Stimulated activated naive CD8-positive, alpha-beta T cell treated with anti-CD3 and anti-CD28 coated beads, Interleukin-15, Interleukin-2, amounts not matched to agents 100 ng/mL and 50 ng/mL, for 24 hours (primary cell): ENCODE results near the gene ZCCHC17.
"Not testable (repeated sequence)": the region's sequence is repeated elsewhere in the genome, so short reads cannot be mapped to it uniquely, and the experiment has no call there.

Experiments used
- H3K27ac Mint-ChIP-seq: one replicate; pipeline ENCODE4 v1.8.0; 2021; ENCODE audit warnings: mild to moderate bottlenecking, mixed read lengths
- H3K27me3 Mint-ChIP-seq: one replicate; pipeline ENCODE4 v1.8.0; 2021; ENCODE audit warnings: mixed read lengths
- H3K36me3 Mint-ChIP-seq: one replicate; pipeline ENCODE4 v1.8.0; 2021; ENCODE audit warnings: low read depth, mixed read lengths
- H3K4me1 Mint-ChIP-seq: one replicate; pipeline ENCODE4 v1.8.0; 2021; ENCODE audit warnings: low read depth, mixed read lengths
- H3K4me3 Mint-ChIP-seq: one replicate; pipeline ENCODE4 v1.8.0; 2021; ENCODE audit warnings: mild to moderate bottlenecking, mixed read lengths
- H3K9me3 Mint-ChIP-seq: one replicate; pipeline ENCODE4 v1.8.0; 2021; ENCODE audit warnings: mixed read lengths

Gene ZCCHC17

GRCh38 chr1:31296486-31297276 is at the start of gene ZCCHC17, which contains the start of gene SNRNP40:
TSS of gene ZCCHC17 (plus strand) at chr1:31297032. CDS start at chr1:31310099, 13,067 bp downstream.
TSS of gene SNRNP40 (minus strand) at chr1:31296788. CDS start at chr1:31296751, 37 bp downstream.
- H3K9me3 Mint-ChIP-seq = no peaks in the 10 kb centered on the region
- no peak within 1 kb of the TSS for H3K27ac Mint-ChIP-seq
- H3K4me1 Mint-ChIP-seq = peaks cover 31% of the 10 kb centered on the region

GRCh38 chr1:31248276-31248675 is 48.6 kb upstream of the ZCCHC17 start:
- no peaks in the 10 kb centered on the region for H3K9me3 Mint-ChIP-seq
- no peaks in the 10 kb centered on the region for H3K36me3 Mint-ChIP-seq
- H3K27me3 Mint-ChIP-seq = no peaks in the 10 kb centered on the region
- no peak overlapping the region for H3K27ac Mint-ChIP-seq
- H3K4me1 Mint-ChIP-seq = no peaks in the 10 kb centered on the region
- no peak overlapping the region for H3K4me3 Mint-ChIP-seq

More at GRCh38 chr1:31296486-31297276, at the start of gene ZCCHC17, which contains the start of gene SNRNP40:
- no peaks in the 10 kb centered on the region for H3K27me3 Mint-ChIP-seq
- peaks cover 35% of the 10 kb centered on the region for H3K36me3 Mint-ChIP-seq
- no peak within 1 kb of the TSS for H3K4me3 Mint-ChIP-seq

- Mint-ChIP-seq H3K36me3 (no peaks in the 10 kb centered on the region), H3K4me3 (no peak overlapping the region), H3K27ac (no peak overlapping the region), H3K4me1 (no peaks in the 10 kb centered on the region), H3K27me3 (no peaks in the 10 kb centered on the region), H3K9me3 (no peaks in the 10 kb centered on the region)
Measured at GRCh38 chr1:31249854-31250253, 47.0 kb upstream of the ZCCHC17 start.

GRCh38 chr1:31257213-31257612 is 39.6 kb upstream of the ZCCHC17 start:
- H3K9me3 Mint-ChIP-seq = no peaks in the 10 kb centered on the region
- H3K27ac Mint-ChIP-seq = no peak overlapping the region
- H3K27me3 Mint-ChIP-seq = no peaks in the 10 kb centered on the region
- H3K4me3 Mint-ChIP-seq = no peak overlapping the region
- H3K4me1 Mint-ChIP-seq = no peaks in the 10 kb centered on the region
- H3K36me3 Mint-ChIP-seq = peaks cover 41% of the 10 kb centered on the region

GRCh38 chr1:31258581-31258980 is 38.3 kb upstream of the ZCCHC17 start:
- Mint-ChIP-seq H3K9me3 (no peaks in the 10 kb centered on the region), H3K36me3 (peaks cover 46% of the 10 kb centered on the region), H3K27ac (no peak overlapping the region), H3K4me1 (no peaks in the 10 kb centered on the region), H3K4me3 (no peak overlapping the region), H3K27me3 (no peaks in the 10 kb centered on the region)

- H3K4me3 Mint-ChIP-seq = no peak overlapping the region
- no peaks in the 10 kb centered on the region for H3K27me3 Mint-ChIP-seq
- peaks cover 58% of the 10 kb centered on the region for H3K36me3 Mint-ChIP-seq
- no peak overlapping the region for H3K27ac Mint-ChIP-seq
- no peaks in the 10 kb centered on the region for H3K4me1 Mint-ChIP-seq
- no peaks in the 10 kb centered on the region for H3K9me3 Mint-ChIP-seq
Measured at GRCh38 chr1:31259746-31260145, 37.1 kb upstream of the ZCCHC17 start.

GRCh38 chr1:31261916-31262315 is 34.9 kb upstream of the ZCCHC17 start:
- Mint-ChIP-seq H3K4me3 (no peak overlapping the region), H3K27ac (no peak overlapping the region), H3K27me3 (no peaks in the 10 kb centered on the region), H3K4me1 (no peaks in the 10 kb centered on the region), H3K36me3 (peaks cover 77% of the 10 kb centered on the region), H3K9me3 (no peaks in the 10 kb centered on the region)

- not testable (repeated sequence) for H3K9me3 Mint-ChIP-seq, H3K27ac Mint-ChIP-seq, H3K27me3 Mint-ChIP-seq, H3K4me1 Mint-ChIP-seq, H3K4me3 Mint-ChIP-seq
- peaks cover 78% of the 10 kb centered on the region for H3K36me3 Mint-ChIP-seq
Measured at GRCh38 chr1:31262393-31262792, 34.4 kb upstream of the ZCCHC17 start.

GRCh38 chr1:31263408-31263807 is 33.4 kb upstream of the ZCCHC17 start:
- Mint-ChIP-seq H3K27ac (no peak overlapping the region), H3K9me3 (no peaks in the 10 kb centered on the region), H3K36me3 (peaks cover 80% of the 10 kb centered on the region)

GRCh38 chr1:31264790-31265386 is 31.9 kb upstream of the ZCCHC17 start:
- no peak overlapping the region for H3K4me3 Mint-ChIP-seq
- H3K36me3 Mint-ChIP-seq = peaks cover 78% of the 10 kb centered on the region
- H3K4me1 Mint-ChIP-seq = no peaks in the 10 kb centered on the region
- no peaks in the 10 kb centered on the region for H3K9me3 Mint-ChIP-seq
- no peaks in the 10 kb centered on the region for H3K27me3 Mint-ChIP-seq
- no peak overlapping the region for H3K27ac Mint-ChIP-seq

More at GRCh38 chr1:31263408-31263807, 33.4 kb upstream of the ZCCHC17 start:
- Mint-ChIP-seq H3K4me1 (no peaks in the 10 kb centered on the region), H3K27me3 (no peaks in the 10 kb centered on the region), H3K4me3 (no peak overlapping the region)

GRCh38 chr1:31266547-31266946 is 30.3 kb upstream of the ZCCHC17 start:
- Mint-ChIP-seq H3K27me3 (no peaks in the 10 kb centered on the region), H3K4me1 (no peaks in the 10 kb centered on the region), H3K4me3 (no peak overlapping the region), H3K9me3 (no peaks in the 10 kb centered on the region), H3K27ac (no peak overlapping the region), H3K36me3 (peaks cover 79% of the 10 kb centered on the region)

- H3K4me3 Mint-ChIP-seq = no peak overlapping the region
- no peaks in the 10 kb centered on the region for H3K9me3 Mint-ChIP-seq
- no peaks in the 10 kb centered on the region for H3K27me3 Mint-ChIP-seq
- H3K36me3 Mint-ChIP-seq = peaks cover 69% of the 10 kb centered on the region
- H3K4me1 Mint-ChIP-seq = no peaks in the 10 kb centered on the region
- H3K27ac Mint-ChIP-seq = no peak overlapping the region
Measured at GRCh38 chr1:31272369-31272768, 24.5 kb upstream of the ZCCHC17 start.

GRCh38 chr1:31273619-31274018 is 23.2 kb upstream of the ZCCHC17 start:
- Mint-ChIP-seq H3K27ac (no peak overlapping the region), H3K27me3 (no peaks in the 10 kb centered on the region), H3K9me3 (no peaks in the 10 kb centered on the region), H3K4me1 (no peaks in the 10 kb centered on the region), H3K4me3 (no peak overlapping the region), H3K36me3 (peaks cover 69% of the 10 kb centered on the region)

GRCh38 chr1:31282426-31282825 is 14.4 kb upstream of the ZCCHC17 start:
- peaks cover 83% of the 10 kb centered on the region for H3K36me3 Mint-ChIP-seq
- H3K27me3 Mint-ChIP-seq, H3K4me1 Mint-ChIP-seq, H3K9me3 Mint-ChIP-seq, H3K4me3 Mint-ChIP-seq, H3K27ac Mint-ChIP-seq: not testable (repeated sequence)

- H3K27me3 Mint-ChIP-seq, H3K27ac Mint-ChIP-seq, H3K9me3 Mint-ChIP-seq, H3K4me1 Mint-ChIP-seq, H3K4me3 Mint-ChIP-seq: not testable (repeated sequence)
- peaks cover 74% of the 10 kb centered on the region for H3K36me3 Mint-ChIP-seq
Measured at GRCh38 chr1:31287791-31288190, 9.0 kb upstream of the ZCCHC17 start.
